HL-60 (cell line): ENCODE measurements around the gene NCOA5.

ENCODE experiments used
- DNase-seq, 2 experiments: peaks; one replicate each; pipeline ENCODE4 v3.0.0-alpha.2; 2010 to 2020; ENCODE audit warnings: low read depth in 1 of 2, low spot score in 1 of 2
- H3K27ac ChIP-seq: fragments of 250-450 bp; sonication (Bioruptor Pico); replicated peaks from 2 replicates; pipeline ENCODE4 v1.5.1; 2020; ENCODE audit warnings: mild to moderate bottlenecking, moderate library complexity
- H3K27me3 ChIP-seq: fragments of 250-450 bp; sonication (Bioruptor Pico); 2 replicates; pipeline ENCODE4 v1.5.1; 2021; ENCODE audit warnings: mild to moderate bottlenecking, moderate library complexity; ENCODE audit not compliant: insufficient read depth, poor library complexity, severe bottlenecking
- H3K4me3 ChIP-seq: replicated peaks from 2 replicates; pipeline ENCODE4 v1.5.1; 2011; ENCODE audit warnings: mild to moderate bottlenecking, control low read depth, low read length; ENCODE audit not compliant: insufficient read depth
- GABPA ChIP-seq: IDR thresholded peaks from 2 replicates; pipeline ENCODE4 v1.6.1; 2012; ENCODE audit warnings: low read depth
- POLR2AphosphoS5 ChIP-seq: IDR thresholded peaks from 2 replicates; pipeline ENCODE4 v1.6.1; 2012; ENCODE audit warnings: low read depth
- REST ChIP-seq: IDR thresholded peaks from 2 replicates; pipeline ENCODE4 v1.6.1; 2012; ENCODE audit warnings: low read depth; ENCODE audit not compliant: insufficient replicate concordance
- SPI1 ChIP-seq: IDR thresholded peaks from 2 replicates; pipeline ENCODE4 v1.6.1; 2012; ENCODE audit warnings: low read depth, mild to moderate bottlenecking, borderline replicate concordance
- TF ChIP-seq, protein P1 (sequence below): IDR thresholded peaks from one replicate; pipeline ENCODE4 v1.5.1; 2011; ENCODE audit warnings: low read length, control low read depth, inconsistent platforms; ENCODE audit not compliant: insufficient read depth

NCOA5 gene

DNA sequence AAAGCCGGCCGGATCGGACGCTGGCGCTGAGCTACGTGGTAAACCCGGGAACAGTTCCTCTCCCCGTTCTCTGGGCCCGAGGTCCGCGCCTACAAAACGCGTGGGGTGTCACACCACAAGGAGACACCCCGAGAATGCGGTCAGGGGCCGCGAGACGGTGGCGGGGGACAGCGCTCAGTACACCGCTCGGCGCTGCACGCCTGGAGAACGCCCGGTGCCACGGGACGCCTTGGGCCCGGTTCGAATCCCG lies 670 bp downstream of the NCOA5 start:
- Histone ChIP-seq H3K27ac (peak overlapping the region; percentile 70), H3K4me3 (peak overlapping the region; percentile 85), H3K27me3 (no peaks in the 10 kb centered on the region)
- TF ChIP-seq SPI1 (no peak), GABPA (no peak), REST (no peak), POLR2AphosphoS5 (no peak)
- TF ChIP-seq, protein P1, sequence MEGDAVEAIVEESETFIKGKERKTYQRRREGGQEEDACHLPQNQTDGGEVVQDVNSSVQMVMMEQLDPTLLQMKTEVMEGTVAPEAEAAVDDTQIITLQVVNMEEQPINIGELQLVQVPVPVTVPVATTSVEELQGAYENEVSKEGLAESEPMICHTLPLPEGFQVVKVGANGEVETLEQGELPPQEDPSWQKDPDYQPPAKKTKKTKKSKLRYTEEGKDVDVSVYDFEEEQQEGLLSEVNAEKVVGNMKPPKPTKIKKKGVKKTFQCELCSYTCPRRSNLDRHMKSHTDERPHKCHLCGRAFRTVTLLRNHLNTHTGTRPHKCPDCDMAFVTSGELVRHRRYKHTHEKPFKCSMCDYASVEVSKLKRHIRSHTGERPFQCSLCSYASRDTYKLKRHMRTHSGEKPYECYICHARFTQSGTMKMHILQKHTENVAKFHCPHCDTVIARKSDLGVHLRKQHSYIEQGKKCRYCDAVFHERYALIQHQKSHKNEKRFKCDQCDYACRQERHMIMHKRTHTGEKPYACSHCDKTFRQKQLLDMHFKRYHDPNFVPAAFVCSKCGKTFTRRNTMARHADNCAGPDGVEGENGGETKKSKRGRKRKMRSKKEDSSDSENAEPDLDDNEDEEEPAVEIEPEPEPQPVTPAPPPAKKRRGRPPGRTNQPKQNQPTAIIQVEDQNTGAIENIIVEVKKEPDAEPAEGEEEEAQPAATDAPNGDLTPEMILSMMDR: no peak
- peak in 1 of 2 experiments; percentile 61 for DNase-seq

DNA sequence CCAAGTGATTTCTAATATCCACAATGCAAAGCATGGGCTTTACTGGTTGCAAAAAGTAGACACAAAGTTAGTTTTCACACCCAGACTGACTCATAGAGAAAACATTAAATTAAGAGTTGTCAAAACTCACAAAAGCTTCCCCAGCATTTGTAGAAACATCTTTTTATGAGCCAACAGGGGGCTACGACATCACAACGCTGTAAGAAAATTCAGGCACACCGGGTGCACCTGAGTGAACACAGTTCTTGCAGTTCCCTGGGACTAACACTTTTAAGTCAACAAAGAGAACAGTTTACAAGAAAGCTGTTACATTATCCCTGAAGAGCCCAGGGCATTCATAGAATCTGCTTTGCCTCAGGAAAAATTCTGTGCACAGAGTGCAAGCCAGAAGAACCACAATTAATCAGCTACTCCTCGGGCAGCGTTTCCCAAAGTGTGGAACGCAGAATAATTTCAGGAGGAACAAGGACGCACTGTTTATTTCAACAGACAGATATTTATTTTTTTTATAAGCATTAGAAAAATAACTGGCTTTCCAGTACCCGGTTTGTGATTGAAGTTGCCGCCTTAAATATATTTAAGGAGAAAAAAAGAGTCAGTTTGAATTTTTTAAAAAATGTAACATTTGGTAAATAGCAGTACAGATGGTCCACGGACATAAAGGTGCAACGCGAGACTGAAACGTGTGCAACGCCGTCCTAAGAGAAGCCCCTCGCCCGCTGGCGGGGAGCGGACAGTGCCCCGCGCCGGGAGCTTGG lies 1.2 kb downstream of the NCOA5 start:
- TF ChIP-seq, protein P1: no peak
- TF ChIP-seq GABPA: no peak
- TF ChIP-seq REST: no peak
- no peak for TF ChIP-seq SPI1
- TF ChIP-seq POLR2AphosphoS5: no peak
- Histone ChIP-seq H3K27ac (peak overlapping the region; percentile 70), H3K27me3 (no peaks in the 10 kb centered on the region), H3K4me3 (peak overlapping the region; percentile 85)
- DNase-seq: no peak

- H3K4me3 ChIP-seq: no peak overlapping the region
- no peak for TF ChIP-seq GABPA
- TF ChIP-seq, protein P1: peak; percentile 1
- no peaks in the 10 kb centered on the region for H3K27me3 ChIP-seq
- H3K27ac ChIP-seq: no peak overlapping the region
- DNase-seq: no peak
Measured at GRCh38 chr20:46087161-46087560, 2.6 kb downstream of the NCOA5 start.
